Aorta (tissue), 5 donors: ENCODE measurements around the gene PCDH15. TPM values are rescaled to one million over a fixed set of nuclear protein-coding genes. Genes with fewer than 3 reads are reported as not detected.

ENCODE experiments used
- ATAC-seq: fragments of 200-7000 bp; cut with Tn5 transposase; one replicate; pipeline ENCODE4 v1.9.1; 2022; ENCODE audit warnings: moderate library complexity; ENCODE audit not compliant: low FRiP score
- DNase-seq, 2 donors: peaks; one replicate each; pipeline ENCODE4 v3.0.0-alpha.2; 2020
- H3K27ac ChIP-seq, 2 donors: one replicate each; pipeline ENCODE4 v1.5.1; 2013; ENCODE audit warnings: low read length in 2 of 2, mild to moderate bottlenecking in 2 of 2, moderate library complexity in 2 of 2, control low read depth in 1 of 2, inconsistent platforms in 1 of 2, low read depth in 1 of 2
- H3K27me3 ChIP-seq, 2 donors: one replicate each; pipeline ENCODE4 v1.6.1; 2013; ENCODE audit warnings: control low read depth in 1 of 2, low read length in 1 of 2, mild to moderate bottlenecking in 1 of 2, moderate library complexity in 1 of 2; ENCODE audit not compliant: insufficient read depth in 2 of 2, control insufficient read depth in 1 of 2
- H3K36me3 ChIP-seq, 2 donors: one replicate each; pipeline ENCODE4 v1.6.1; 2013; ENCODE audit warnings: control low read depth in 1 of 2, low read length in 1 of 2, mild to moderate bottlenecking in 1 of 2; ENCODE audit not compliant: insufficient read depth in 2 of 2, control insufficient read depth in 1 of 2
- H3K4me1 ChIP-seq, 2 donors: one replicate each; pipeline ENCODE4 v1.6.1; 2013; ENCODE audit warnings: low read length in 2 of 2, control low read depth in 1 of 2, mild to moderate bottlenecking in 1 of 2, moderate library complexity in 1 of 2; ENCODE audit not compliant: insufficient read depth in 2 of 2, control insufficient read depth in 1 of 2
- H3K4me3 ChIP-seq, 2 donors: one replicate each; pipeline ENCODE4 v1.5.1; 2013; ENCODE audit warnings: low read length in 2 of 2, control low read depth in 1 of 2, mild to moderate bottlenecking in 1 of 2
- H3K9me3 ChIP-seq: one replicate; pipeline ENCODE4 v1.6.1; 2013; ENCODE audit warnings: mild to moderate bottlenecking, low read length; ENCODE audit not compliant: control insufficient read depth
- WGBS, 2 donors: extraction: QIAGEN DNeasy Blood & Tissue Kit; methylation state at CpG; one replicate each; pipeline ENCODE4 v1.1.7; 2013; 5-methylcytosine and 5-hydroxymethylcytosine counted together
- intact Hi-C, 2 donors: fragments of 100-400 bp; cut with DNase I; formaldehyde crosslinking; loops; one replicate each; pipeline versions ENCODE4 v1.14.2 to v1.15.0; 2022
- microRNA-seq, 2 donors: library from miRNA; unstranded; fragments of <30 nt; microRNA quantifications; one replicate each; pipeline ENCODE4 v1.2.0, GENCODE V29; 2020
- polyA plus RNA-seq, 2 donors: library from polyadenylated mRNA; stranded (reverse); fragments of 200-250 nt; gene quantifications; one replicate each; pipeline ENCODE4 v1.2.3, GENCODE V29; 2013
- total RNA-seq, 2 donors: library from RNA; stranded (reverse); fragmentation: NEBNext Ultra II Directional; extraction: Animal tissue kit (Norgen Biotek cat#: 25700); gene quantifications; one replicate each; pipeline ENCODE4 v1.2.1, GENCODE V29; 2021
- donor health status: healthy with polysubstance abuse.
- donor health status: Bipolar disorder and iron deficiency.
- donor health status: DM: no; HTN: no; CAD: no.
- donor health status: DM: no; HTN: no; CAD: no.
- donor health status: DM: yes; HTN: yes; CAD: no.

PCDH15 gene
- total and polyA plus RNA-seq, 4 donors = 0.09 TPM; not detected in 3

- Histone ChIP-seq H3K4me3 (no peak overlapping the region), H3K4me1 (no peaks in the 10 kb centered on the region), H3K36me3 (no peaks in the 10 kb centered on the region), H3K27me3 (no peaks in the 10 kb centered on the region), H3K27ac (no peak overlapping the region), H3K9me3 (no peaks in the 10 kb centered on the region)
- 21 to 34% methylated on average over 6 of the region's 6 CpGs for WGBS, 2 donors
- no peak for DNase-seq
- ATAC-seq = no peak
- intact Hi-C loops = no loop called here
Observed at GRCh38 chr10:53754596-53755250, 1046.3 kb downstream of the PCDH15 start.

Small RNAs within 50 kb of the gene (microRNA-seq; reads per million reads assigned to microRNA genes)
- 0 reads per million in 2 donors for gene MIR548F1
